Naive thymus-derived CD8-positive, alpha-beta T cell (primary cell): ENCODE measurements around the gene ASCL2. TPM values are rescaled to one million over a fixed set of nuclear protein-coding genes. Genes with fewer than 3 reads are reported as not detected.
"Not testable (repeated sequence)": the region's sequence is repeated elsewhere in the genome, so short reads cannot be mapped to it uniquely, and the experiment has no call there.

Experiments
- ATAC-seq, 2 donors: fragments of 150-1000 bp; cut with Tn5 transposase in 1 of 2; sonication (Bioruptor Pico), chemical (Tn5 transposase) in 1 of 2; 1 replicate in 1 of 2; 2 replicates in 1 of 2; pipeline ENCODE4 v1.10.0; 2021; ENCODE audit warnings: mild to moderate bottlenecking in 2 of 2, moderate library complexity in 2 of 2
- POLR2A ChIA-PET: fragments of 350-600 bp; sonication (Branson Sonifier 250); formaldehyde crosslinking; loops from one replicate; lab custom pipeline; 2021; ENCODE audit warnings: antibody characterized with exemption; lab: Charles Lee
- DNase-seq, 10 donors: peaks; one replicate each; pipeline versions ENCODE4 v3.0.0 to v3.0.0-alpha.2; 2020 to 2022
- H3K27ac Mint-ChIP-seq, 10 donors: one replicate each; pipeline ENCODE4 v1.8.0; 2020 to 2022; ENCODE audit warnings: mild to moderate bottlenecking in 10 of 10, mixed read lengths in 10 of 10, moderate library complexity in 4 of 10, inconsistent platforms in 1 of 10
- H3K27me3 Mint-ChIP-seq, 5 donors: one replicate each; pipeline ENCODE4 v1.8.0; 2021 to 2022; ENCODE audit warnings: mixed read lengths in 5 of 5
- H3K36me3 Mint-ChIP-seq, 3 donors: one replicate each; pipeline ENCODE4 v1.8.0; 2020 to 2022; ENCODE audit warnings: mixed read lengths in 3 of 3, mild to moderate bottlenecking in 2 of 3, inconsistent platforms in 1 of 3
- H3K4me1 Mint-ChIP-seq, 4 donors: one replicate each; pipeline ENCODE4 v1.8.0; 2021 to 2022; ENCODE audit warnings: mixed read lengths in 4 of 4
- H3K4me3 Mint-ChIP-seq, 10 donors: one replicate each; pipeline ENCODE4 v1.8.0; 2020 to 2022; ENCODE audit warnings: mild to moderate bottlenecking in 10 of 10, mixed read lengths in 10 of 10, moderate library complexity in 6 of 10, inconsistent platforms in 1 of 10
- H3K9me3 Mint-ChIP-seq, 9 donors: one replicate each; pipeline ENCODE4 v1.8.0; 2020 to 2022; ENCODE audit warnings: mixed read lengths in 9 of 9, mild to moderate bottlenecking in 3 of 9, inconsistent platforms in 1 of 9, moderate library complexity in 1 of 9
- polyA plus RNA-seq, 3 donors: library from polyadenylated mRNA; unstranded; fragments of 300-500 nt; fragmentation: Illumina TruSeq; gene quantifications; one replicate each; pipeline ENCODE4 v1.2.3, GENCODE V29; 2021
- total RNA-seq, 8 experiments: library from RNA in 2 of 8; stranded (reverse) in 2 of 8; gene quantifications; one replicate each; pipeline ENCODE4 v1.2.3 and lab custom pipeline; 2021 to 2026

The ASCL2 gene
- total and polyA plus RNA-seq, 5 experiments from 2014 or later: 0.19 to 2.8 (median 0.23) TPM; not detected in 2

GRCh38 chr11:2293984-2294925, 23.9 kb upstream of the ASCL2 start:
- ATAC-seq (peak in 1 of 2 donors; percentile 16), DNase-seq (peak in 2 of 10 donors; percentile 14 to 52)
- H3K9me3 Mint-ChIP-seq: no peaks in the 10 kb centered on the region
- peak overlapping the region in 4 of 10 donors; percentile 20 to 64 (median 32) for H3K4me3 Mint-ChIP-seq
- peaks cover 32 to 70% (median 58%) of the 10 kb centered on the region in 4 donors for H3K4me1 Mint-ChIP-seq
- peak overlapping the region; percentile 45 to 92 (median 81) for H3K27ac Mint-ChIP-seq
- no peaks in the 10 kb centered on the region for H3K27me3 Mint-ChIP-seq
- H3K36me3 Mint-ChIP-seq: peaks cover 0 to 12% (median 0%) of the 10 kb centered on the region in 3 donors
- POLR2A ChIA-PET: interaction anchor here (1.5 to 4.3 kb wide), 3 partner anchors 10 to 95 kb away, joined by 3 to 25 read pairs (median 4); partner anchors contain the start of genes C11orf21 and TSPAN32

DNA sequence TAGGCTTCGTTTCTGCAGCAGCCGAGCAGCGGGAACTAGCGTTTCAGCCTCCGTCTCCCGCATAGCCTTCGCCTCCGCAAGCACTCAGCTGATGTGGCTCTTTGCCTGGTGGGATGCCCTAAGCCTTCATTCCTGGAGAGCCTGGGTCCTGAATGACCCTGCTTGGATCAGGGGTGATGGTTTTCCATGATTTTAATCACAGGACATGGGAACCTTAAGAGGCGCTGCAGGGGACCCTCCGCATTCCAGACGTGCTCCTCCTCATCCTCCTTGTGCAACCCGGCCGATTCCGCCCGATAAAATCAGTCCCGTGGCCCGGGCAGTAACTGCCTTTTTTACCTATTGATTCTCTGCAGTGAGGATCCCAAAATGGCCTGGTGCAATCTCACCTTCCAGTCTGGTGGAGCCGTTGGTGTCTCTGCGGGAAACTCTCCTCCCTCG, 23.2 kb upstream of the ASCL2 start:
- POLR2A ChIA-PET: interaction anchor here (0.7 to 4.3 kb wide), 2 partner anchors 10 to 159 kb away, joined by 3 to 25 read pairs; partner anchors contain the start of genes C11orf21 and TSPAN32
- H3K27me3 Mint-ChIP-seq: no peaks in the 10 kb centered on the region
- H3K4me1 Mint-ChIP-seq: peaks cover 31 to 69% (median 54%) of the 10 kb centered on the region in 4 donors
- H3K27ac Mint-ChIP-seq: peak overlapping the region in 8 of 10 donors; percentile 31 to 92 (median 48)
- H3K9me3 Mint-ChIP-seq: no peaks in the 10 kb centered on the region
- H3K36me3 Mint-ChIP-seq: peaks cover 0 to 16% (median 0%) of the 10 kb centered on the region in 3 donors
- DNase-seq (peak in 2 of 10 donors; percentile 9 to 28), ATAC-seq (no peak)
- H3K4me3 Mint-ChIP-seq: peak overlapping the region in 5 of 10 donors; percentile 7 to 64 (median 41)

DNA sequence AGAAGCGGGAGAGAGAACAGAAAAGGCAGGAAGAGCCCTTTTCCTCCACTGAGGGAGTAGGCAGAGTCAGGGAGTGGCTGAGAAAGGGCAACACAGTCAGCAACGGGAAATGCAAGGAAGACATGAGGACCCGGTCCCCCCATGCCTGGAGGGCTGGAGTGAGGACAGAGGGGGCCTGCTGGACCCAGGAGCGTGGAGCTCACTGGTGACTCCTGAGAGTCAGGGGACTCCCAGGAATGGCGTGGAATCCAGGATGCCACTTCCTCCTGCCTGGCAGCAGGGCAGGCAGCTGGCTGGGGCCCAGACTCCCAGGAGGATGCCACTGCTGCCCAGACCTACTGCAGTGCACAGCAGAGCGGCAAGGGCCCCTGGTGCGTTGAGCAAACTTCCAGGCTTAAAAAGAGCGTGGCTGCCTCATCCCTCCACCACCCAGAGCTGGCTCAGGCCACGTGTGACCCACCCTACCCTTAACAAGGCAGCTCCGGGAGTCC, 20.0 kb upstream of the ASCL2 start:
- Mint-ChIP-seq H3K36me3 (peaks cover 0 to 15% (median 3%) of the 10 kb centered on the region in 3 donors), H3K27me3 (no peaks in the 10 kb centered on the region), H3K27ac (peak overlapping the region in 1 of 10 donors; percentile 88), H3K9me3 (no peaks in the 10 kb centered on the region), H3K4me3 (peak overlapping the region in 1 of 10 donors; percentile 39), H3K4me1 (peaks cover 42 to 64% (median 49%) of the 10 kb centered on the region in 4 donors)
- peak in 2 of 10 donors; percentile 11 to 16 for DNase-seq
- ATAC-seq: no peak
- POLR2A ChIA-PET: interaction anchor here (2.7 kb wide), 1 partner anchor 9 kb away, joined by 16 read pairs; no protein-coding TSS in a partner anchor

GRCh38 chr11:2289859-2290258, 19.5 kb upstream of the ASCL2 start:
- Mint-ChIP-seq H3K36me3 (peaks cover 0 to 20% (median 8%) of the 10 kb centered on the region in 3 donors), H3K9me3 (peaks cover 0 to 2% (median 0%) of the 10 kb centered on the region in 9 donors), H3K4me1 (peaks cover 38 to 59% (median 48%) of the 10 kb centered on the region in 4 donors), H3K27ac (peak overlapping the region in 4 of 10 donors; percentile 41 to 88 (median 74)), H3K27me3 (no peaks in the 10 kb centered on the region), H3K4me3 (peak overlapping the region in 1 of 10 donors; percentile 39)
- peak in 1 of 10 donors; percentile 45 for DNase-seq
- POLR2A ChIA-PET: interaction anchor here (2.7 kb wide), 1 partner anchor 10 kb away, joined by 16 read pairs; no protein-coding TSS in a partner anchor
- ATAC-seq: no peak

- POLR2A ChIA-PET: interaction anchor here (0.6 to 2.7 kb wide), 3 partner anchors 10 to 46 kb away, joined by 3 to 16 read pairs (median 4); no protein-coding TSS in a partner anchor
- H3K4me1 Mint-ChIP-seq: peaks cover 33 to 54% (median 45%) of the 10 kb centered on the region in 4 donors
- DNase-seq (peak in 2 of 10 donors; percentile 6 to 51), ATAC-seq (no peak)
- peak overlapping the region in 4 of 10 donors; percentile 41 to 87 (median 71) for H3K27ac Mint-ChIP-seq
- H3K36me3 Mint-ChIP-seq: peaks cover 0 to 22% (median 9%) of the 10 kb centered on the region in 3 donors
- no peaks in the 10 kb centered on the region for H3K27me3 Mint-ChIP-seq
- H3K4me3 Mint-ChIP-seq: no peak overlapping the region
- peaks cover 0 to 2% (median 0%) of the 10 kb centered on the region in 9 donors for H3K9me3 Mint-ChIP-seq
These were observed 19.0 kb upstream of the ASCL2 start for GRCh38 chr11:2289350-2289749.

- Mint-ChIP-seq H3K4me3 (peak overlapping the region in 4 of 10 donors; percentile 1 to 28 (median 19)), H3K9me3 (peaks cover 0 to 12% (median 8%) of the 10 kb centered on the region in 9 donors), H3K27ac (peak overlapping the region in 7 of 10 donors; percentile 3 to 87 (median 42)), H3K27me3 (peaks cover 0 to 2% (median 0%) of the 10 kb centered on the region in 5 donors), H3K4me1 (peaks cover 20 to 35% (median 34%) of the 10 kb centered on the region in 4 donors), H3K36me3 (peaks cover 7 to 22% (median 15%) of the 10 kb centered on the region in 3 donors)
- DNase-seq: peak in 2 of 10 donors; percentile 11 to 32
- ATAC-seq: peak in 1 of 2 donors; percentile 22
- POLR2A ChIA-PET: interaction anchor here (0.8 to 1.6 kb wide), 2 partner anchors 15 to 19 kb away, joined by 3 to 6 read pairs; partner anchors contain the start of genes C11orf21 and TSPAN32
These were observed 16.7 kb upstream of the ASCL2 start for GRCh38 chr11:2287091-2287490.

DNA sequence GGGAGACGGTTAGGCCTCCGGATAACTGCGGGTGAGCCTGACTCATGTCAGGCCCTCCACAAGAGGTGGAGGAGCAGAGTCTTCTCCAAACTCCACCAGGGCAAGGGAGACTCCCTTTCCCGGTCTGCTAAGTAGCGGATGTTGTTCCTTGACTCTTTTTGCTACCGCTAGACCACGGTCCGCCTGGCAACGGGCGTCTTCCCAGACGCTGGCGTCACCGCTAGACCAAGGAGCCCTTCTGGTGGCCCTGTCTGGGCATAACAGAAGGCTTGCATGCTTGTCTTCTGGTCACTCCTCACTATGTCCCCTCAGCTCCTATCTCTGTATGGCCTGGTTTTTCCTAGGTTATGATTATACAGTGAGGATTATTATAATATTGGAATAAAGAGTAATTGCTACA, 16.0 kb upstream of the ASCL2 start:
- DNase-seq: peak in 2 of 10 donors; percentile 11 to 35
- Mint-ChIP-seq H3K27ac (peak overlapping the region in 2 of 10 donors; percentile 21 to 79), H3K9me3 (peaks cover 0 to 19% (median 11%) of the 10 kb centered on the region in 9 donors), H3K36me3 (peaks cover 8 to 22% (median 15%) of the 10 kb centered on the region in 3 donors), H3K4me1 (peaks cover 19 to 35% (median 34%) of the 10 kb centered on the region in 4 donors)
- ATAC-seq, H3K27me3 Mint-ChIP-seq, H3K4me3 Mint-ChIP-seq: not testable (repeated sequence)
- POLR2A ChIA-PET: interaction anchor here (1.6 kb wide), 1 partner anchor 16 kb away, joined by 6 read pairs; the partner anchor contains the start of genes C11orf21 and TSPAN32

DNA sequence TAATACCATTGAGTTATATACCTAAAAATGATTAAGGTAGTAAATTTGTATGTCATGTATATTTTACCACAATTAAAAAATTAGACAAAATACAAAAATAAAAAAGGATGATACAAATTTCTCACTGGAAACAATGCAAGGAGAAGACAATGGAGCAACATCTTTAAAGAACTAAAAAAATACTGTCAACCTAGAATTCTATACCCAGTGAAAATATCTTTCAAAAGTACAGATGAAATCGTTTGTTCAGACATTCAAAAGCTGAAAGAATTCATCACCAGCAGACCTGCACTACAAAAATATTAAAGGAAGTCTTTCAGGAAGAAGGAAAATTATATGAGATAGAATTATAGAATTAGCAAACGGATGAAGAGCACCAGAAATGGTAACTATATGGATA, 9.8 kb upstream of the ASCL2 start:
- Mint-ChIP-seq H3K27ac (no peak overlapping the region), H3K36me3 (peaks cover 9 to 24% (median 23%) of the 10 kb centered on the region in 3 donors), H3K9me3 (peaks cover 7 to 52% (median 19%) of the 10 kb centered on the region in 9 donors), H3K27me3 (peaks cover 0 to 8% (median 0%) of the 10 kb centered on the region in 5 donors), H3K4me1 (peaks cover 3 to 7% (median 5%) of the 10 kb centered on the region in 4 donors), H3K4me3 (no peak overlapping the region)
- ATAC-seq: no peak
- POLR2A ChIA-PET: interaction anchor here (0.7 to 1.3 kb wide), 2 partner anchors 19 to 29 kb away, joined by 3 to 5 read pairs; no protein-coding TSS in a partner anchor
- no peak for DNase-seq

- ATAC-seq (no peak), DNase-seq (peak in 2 of 10 donors; percentile 5 to 32)
- peaks cover 3 to 23% (median 15%) of the 10 kb centered on the region in 3 donors for H3K36me3 Mint-ChIP-seq
- peaks cover 7 to 50% (median 19%) of the 10 kb centered on the region in 9 donors for H3K9me3 Mint-ChIP-seq
- peaks cover 0 to 7% (median 5%) of the 10 kb centered on the region in 4 donors for H3K4me1 Mint-ChIP-seq
- H3K4me3 Mint-ChIP-seq: no peak overlapping the region
- POLR2A ChIA-PET: no interaction called here
- peak overlapping the region in 2 of 10 donors; percentile 1 to 25 for H3K27ac Mint-ChIP-seq
- H3K27me3 Mint-ChIP-seq: peaks cover 0 to 7% (median 0%) of the 10 kb centered on the region in 5 donors
These were observed 7.6 kb upstream of the ASCL2 start for GRCh38 chr11:2277933-2278523.

GRCh38 chr11:2277008-2277346, 6.6 kb upstream of the ASCL2 start:
- peaks cover 3 to 15% (median 14%) of the 10 kb centered on the region in 3 donors for H3K36me3 Mint-ChIP-seq
- H3K27me3 Mint-ChIP-seq: peaks cover 0 to 10% (median 1%) of the 10 kb centered on the region in 5 donors
- H3K27ac Mint-ChIP-seq: no peak overlapping the region
- H3K4me3 Mint-ChIP-seq: no peak overlapping the region
- POLR2A ChIA-PET: no interaction called here
- H3K9me3 Mint-ChIP-seq: peaks cover 7 to 39% (median 12%) of the 10 kb centered on the region in 9 donors
- H3K4me1 Mint-ChIP-seq: peaks cover 0 to 7% (median 6%) of the 10 kb centered on the region in 4 donors
- ATAC-seq (no peak), DNase-seq (peak in 1 of 10 donors; percentile 15)

DNA sequence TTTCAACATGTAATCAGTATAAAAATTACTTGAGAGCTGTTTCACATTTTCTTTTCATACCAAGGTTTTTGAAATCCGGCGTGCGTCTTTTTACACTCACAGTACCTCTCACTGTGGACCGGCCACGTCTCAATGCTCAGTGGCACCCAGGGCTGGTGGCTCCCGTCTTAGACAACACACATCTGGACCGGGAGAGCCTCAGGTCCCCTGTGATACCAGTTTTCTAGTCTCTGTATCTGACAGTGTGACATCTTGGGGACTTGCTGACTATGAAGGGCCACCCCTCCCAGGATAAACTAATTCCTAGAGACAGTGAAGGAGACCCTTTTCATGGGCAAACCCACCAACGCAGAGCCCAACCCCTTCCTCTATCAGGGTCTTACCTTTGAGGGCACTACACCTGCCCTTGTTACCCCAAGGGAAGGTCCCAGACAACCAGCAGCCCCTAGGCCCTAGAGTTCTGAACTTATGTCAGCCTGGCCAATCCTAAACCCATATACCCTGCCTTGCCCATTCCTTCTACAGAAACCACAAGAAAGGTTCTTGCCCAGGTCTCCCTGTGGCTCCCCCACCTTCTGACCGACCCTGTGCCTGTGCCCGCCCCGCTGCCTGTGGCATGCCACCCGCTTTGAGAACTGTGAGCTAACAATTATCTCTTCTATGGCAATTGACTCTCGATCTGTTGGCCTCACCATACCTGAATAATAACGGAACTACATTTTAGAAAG, 6.1 kb upstream of the ASCL2 start:
- Mint-ChIP-seq H3K9me3 (peaks cover 5 to 34% (median 10%) of the 10 kb centered on the region in 9 donors), H3K4me1 (peaks cover 0 to 10% (median 6%) of the 10 kb centered on the region in 4 donors), H3K4me3 (no peak overlapping the region), H3K36me3 (peaks cover 3 to 15% (median 14%) of the 10 kb centered on the region in 3 donors), H3K27me3 (peaks cover 0 to 11% (median 1%) of the 10 kb centered on the region in 5 donors), H3K27ac (no peak overlapping the region)
- ATAC-seq: no peak
- peak in 1 of 10 donors; percentile 10 for DNase-seq
- POLR2A ChIA-PET: no interaction called here
